ENCODE data around the gene PPP1R2C.

DNA sequence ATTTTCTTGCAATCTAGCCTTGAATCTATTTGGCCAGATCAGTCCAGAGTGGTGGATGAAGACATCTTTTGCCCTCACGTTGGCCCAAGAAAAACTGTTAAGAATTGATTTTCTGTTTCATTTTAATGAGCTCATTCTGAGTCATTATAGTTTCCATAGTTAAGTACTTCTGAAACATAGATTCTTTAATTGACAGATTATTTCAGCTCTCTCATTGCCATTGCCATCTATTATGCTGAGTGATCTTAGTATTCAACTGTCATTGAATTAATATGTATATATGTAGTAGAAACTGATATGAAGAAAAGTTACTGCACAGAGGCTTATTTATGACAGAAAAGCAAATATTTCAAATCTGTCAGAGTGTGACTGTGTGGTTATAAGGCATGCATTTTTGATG, 45.5 kb upstream of the PPP1R2C start:
- TF ChIP-seq, protein P1, sequence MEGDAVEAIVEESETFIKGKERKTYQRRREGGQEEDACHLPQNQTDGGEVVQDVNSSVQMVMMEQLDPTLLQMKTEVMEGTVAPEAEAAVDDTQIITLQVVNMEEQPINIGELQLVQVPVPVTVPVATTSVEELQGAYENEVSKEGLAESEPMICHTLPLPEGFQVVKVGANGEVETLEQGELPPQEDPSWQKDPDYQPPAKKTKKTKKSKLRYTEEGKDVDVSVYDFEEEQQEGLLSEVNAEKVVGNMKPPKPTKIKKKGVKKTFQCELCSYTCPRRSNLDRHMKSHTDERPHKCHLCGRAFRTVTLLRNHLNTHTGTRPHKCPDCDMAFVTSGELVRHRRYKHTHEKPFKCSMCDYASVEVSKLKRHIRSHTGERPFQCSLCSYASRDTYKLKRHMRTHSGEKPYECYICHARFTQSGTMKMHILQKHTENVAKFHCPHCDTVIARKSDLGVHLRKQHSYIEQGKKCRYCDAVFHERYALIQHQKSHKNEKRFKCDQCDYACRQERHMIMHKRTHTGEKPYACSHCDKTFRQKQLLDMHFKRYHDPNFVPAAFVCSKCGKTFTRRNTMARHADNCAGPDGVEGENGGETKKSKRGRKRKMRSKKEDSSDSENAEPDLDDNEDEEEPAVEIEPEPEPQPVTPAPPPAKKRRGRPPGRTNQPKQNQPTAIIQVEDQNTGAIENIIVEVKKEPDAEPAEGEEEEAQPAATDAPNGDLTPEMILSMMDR (conservative IDR thresholded peaks at IDR 0.05; ENCODE audit: low read depth, low read length): no peak
- no peak for TF ChIP-seq EZH2 (IDR thresholded peaks at IDR 0.05; ENCODE audit: borderline replicate concordance, low read depth, low read length, poor library complexity, severe bottlenecking)

All from A673 (cell line).